GM18519 (cell line): ENCODE results near the gene DLEU7.

Source experiments
- ATAC-seq: cut with Tn5 transposase; IDR thresholded peaks from one replicate; pipeline ENCODE4 v1.9.1; 2021; ENCODE audit warnings: mild to moderate bottlenecking, moderate library complexity; ENCODE audit not compliant: unreplicated experiment, low FRiP score

DLEU7 gene

GRCh38 chr13:50797091-50797490, 46.4 kb downstream of the DLEU7 start:
- no peak for ATAC-seq

GRCh38 chr13:50796463-50796862, 47.0 kb downstream of the DLEU7 start:
- ATAC-seq: no peak

GRCh38 chr13:50794226-50794625, 49.3 kb downstream of the DLEU7 start:
- no peak for ATAC-seq

GRCh38 chr13:50793026-50793425, 50.5 kb downstream of the DLEU7 start:
- no peak for ATAC-seq

- ATAC-seq: no peak
Measured at GRCh38 chr13:50788551-50789210, 54.8 kb downstream of the DLEU7 start.

GRCh38 chr13:50787316-50788195, 55.9 kb downstream of the DLEU7 start:
- no peak for ATAC-seq

- ATAC-seq: no peak
Measured at GRCh38 chr13:50783717-50784290, 59.7 kb downstream of the DLEU7 start.

GRCh38 chr13:50783066-50783465, 60.4 kb downstream of the DLEU7 start:
- ATAC-seq: no peak

GRCh38 chr13:50780201-50781015, 63.1 kb downstream of the DLEU7 start:
- ATAC-seq: no peak

GRCh38 chr13:50779443-50780200, 63.9 kb downstream of the DLEU7 start:
- no peak for ATAC-seq
